HepG2 (cell line): ENCODE results near the gene TMEM270. TPM values are rescaled to one million over a fixed set of nuclear protein-coding genes. Genes with fewer than 3 reads are reported as not detected.
A peak's percentile ranks its signal among the peaks of the same experiment; 100 is the strongest.

Experiments
- CREB1 ChIP-seq, 2 experiments: fragments of 450-650 bp in 1 of 2; IDR thresholded peaks; 2 replicates each; pipeline ENCODE4 v1.6.1; 2016 to 2017; ENCODE audit warnings: control low read depth in 1 of 2, mild to moderate bottlenecking in 1 of 2, missing compliant biosample characterization in 1 of 2, missing genetic modification characterization in 1 of 2
- FOSL2 ChIP-seq: sonication (generic); formaldehyde crosslinking; IDR thresholded peaks from 2 replicates; pipeline ENCODE4 v1.4.0; 2020; ENCODE audit warnings: missing genetic modification reagents
- GATAD2A ChIP-seq: IDR thresholded peaks from 2 replicates; pipeline ENCODE4 v1.6.1; 2016
- HDAC2 ChIP-seq: sonication (generic); formaldehyde crosslinking; IDR thresholded peaks from 2 replicates; pipeline ENCODE4 v1.4.0; 2020; ENCODE audit warnings: missing genetic modification reagents
- MED1 ChIP-seq: sonication (generic); formaldehyde crosslinking; IDR thresholded peaks from 2 replicates; pipeline ENCODE4 v1.4.0; 2020; ENCODE audit warnings: missing genetic modification reagents
- NRL ChIP-seq: sonication (generic); formaldehyde crosslinking; IDR thresholded peaks from 2 replicates; pipeline ENCODE4 v1.5.0; 2020; ENCODE audit warnings: missing genetic modification reagents, mild to moderate bottlenecking, moderate library complexity, borderline replicate concordance
- SP5 ChIP-seq: IDR thresholded peaks from 2 replicates; pipeline ENCODE4 v1.6.1; 2016; ENCODE audit warnings: low read depth, borderline replicate concordance
- ZBTB21 ChIP-seq: sonication (generic); formaldehyde crosslinking; IDR thresholded peaks from 2 replicates; pipeline ENCODE4 v1.4.0; 2020; ENCODE audit warnings: missing genetic modification reagents
- polyA plus RNA-seq, 8 experiments: library from polyadenylated mRNA; depleted of rRNA in 3 of 8; stranded (reverse) in 7 of 8; unstranded in 1 of 8; fragments of >200 nt; fragmentation: Illumina TruSeq in 4 of 8; extraction: Trizol in 4 of 8; gene quantifications; 2 replicates each; pipeline versions ENCODE4 v1.2.1 to v1.2.3, GENCODE V29; 2011 to 2016; ENCODE audit warnings: low read depth in 4 of 8, missing spikeins in 1 of 8, mixed read lengths in 1 of 8; ENCODE audit not compliant: insufficient read depth in 1 of 8
- total RNA-seq, 5 experiments: library from RNA; depleted of rRNA; stranded (reverse); fragments of >200 nt; fragmentation: Illumina TruSeq; extraction: Trizol; gene quantifications; 2 replicates each; pipeline ENCODE4 v1.2.3, GENCODE V29; 2016; ENCODE audit warnings: low read depth in 1 of 5
- TF ChIP-seq, protein P1 (sequence below): sonication (generic); formaldehyde crosslinking; IDR thresholded peaks from 2 replicates; pipeline ENCODE4 v1.4.0; 2020; ENCODE audit warnings: low read depth, missing genetic modification reagents
- TF ChIP-seq, protein P2 (sequence below): sonication (generic); formaldehyde crosslinking; IDR thresholded peaks from 2 replicates; pipeline ENCODE4 v1.5.1; 2020; ENCODE audit warnings: missing genetic modification reagents, mild to moderate bottlenecking, borderline replicate concordance
- TF ChIP-seq, protein P3 (sequence below): sonication (generic); formaldehyde crosslinking; IDR thresholded peaks from 2 replicates; pipeline ENCODE4 v1.4.0; 2020; ENCODE audit warnings: missing genetic modification reagents, borderline replicate concordance
- TF ChIP-seq, protein P4 (sequence below): sonication (generic); formaldehyde crosslinking; IDR thresholded peaks from 2 replicates; pipeline ENCODE4 v1.5.0; 2020; ENCODE audit warnings: missing genetic modification reagents
- TF ChIP-seq, protein P5 (sequence below): sonication (generic); formaldehyde crosslinking; IDR thresholded peaks from 2 replicates; pipeline ENCODE4 v1.5.1; 2020; ENCODE audit warnings: missing genetic modification reagents, mild to moderate bottlenecking, borderline replicate concordance

The TMEM270 gene
- total and polyA plus RNA-seq, 2 of the 13 experiments (the other 11 are each of a cell fraction or from before 2014, with no cell fraction given) = not detected

DNA sequence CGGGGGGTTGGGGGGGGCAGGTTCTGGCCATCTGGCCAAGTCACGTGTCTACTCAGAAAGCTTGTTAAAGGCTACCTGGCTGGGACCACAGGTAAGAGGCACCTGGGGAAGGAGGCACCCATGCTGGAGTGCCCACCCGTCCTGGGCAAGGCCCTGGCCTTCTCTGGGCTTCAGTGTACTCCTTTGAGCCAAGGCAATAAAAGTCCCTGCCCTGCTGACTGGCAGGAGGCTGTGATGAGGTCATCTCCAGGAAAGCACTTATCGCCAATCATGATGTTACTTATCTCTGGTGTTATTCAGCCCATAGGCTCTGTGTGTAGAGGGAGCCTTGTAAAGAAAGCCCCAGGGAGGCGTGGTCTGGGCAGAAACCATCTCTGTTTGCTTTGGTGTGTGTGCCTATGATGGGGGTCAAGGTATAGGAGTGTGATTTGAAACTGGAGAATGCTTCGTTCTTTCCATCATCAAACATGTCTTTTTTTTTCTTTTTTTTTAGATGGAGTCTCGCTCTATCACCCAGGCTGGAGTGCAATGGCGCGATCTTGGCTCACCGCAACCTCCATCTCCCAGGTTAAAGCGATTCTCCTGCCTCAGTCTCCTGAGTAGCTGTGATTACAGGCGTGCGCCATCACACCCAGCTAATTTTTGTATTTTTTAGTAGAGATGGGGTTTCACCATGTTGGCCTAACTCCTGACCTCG, 32.7 kb upstream of the TMEM270 start (continued):
- TF ChIP-seq, protein P1, sequence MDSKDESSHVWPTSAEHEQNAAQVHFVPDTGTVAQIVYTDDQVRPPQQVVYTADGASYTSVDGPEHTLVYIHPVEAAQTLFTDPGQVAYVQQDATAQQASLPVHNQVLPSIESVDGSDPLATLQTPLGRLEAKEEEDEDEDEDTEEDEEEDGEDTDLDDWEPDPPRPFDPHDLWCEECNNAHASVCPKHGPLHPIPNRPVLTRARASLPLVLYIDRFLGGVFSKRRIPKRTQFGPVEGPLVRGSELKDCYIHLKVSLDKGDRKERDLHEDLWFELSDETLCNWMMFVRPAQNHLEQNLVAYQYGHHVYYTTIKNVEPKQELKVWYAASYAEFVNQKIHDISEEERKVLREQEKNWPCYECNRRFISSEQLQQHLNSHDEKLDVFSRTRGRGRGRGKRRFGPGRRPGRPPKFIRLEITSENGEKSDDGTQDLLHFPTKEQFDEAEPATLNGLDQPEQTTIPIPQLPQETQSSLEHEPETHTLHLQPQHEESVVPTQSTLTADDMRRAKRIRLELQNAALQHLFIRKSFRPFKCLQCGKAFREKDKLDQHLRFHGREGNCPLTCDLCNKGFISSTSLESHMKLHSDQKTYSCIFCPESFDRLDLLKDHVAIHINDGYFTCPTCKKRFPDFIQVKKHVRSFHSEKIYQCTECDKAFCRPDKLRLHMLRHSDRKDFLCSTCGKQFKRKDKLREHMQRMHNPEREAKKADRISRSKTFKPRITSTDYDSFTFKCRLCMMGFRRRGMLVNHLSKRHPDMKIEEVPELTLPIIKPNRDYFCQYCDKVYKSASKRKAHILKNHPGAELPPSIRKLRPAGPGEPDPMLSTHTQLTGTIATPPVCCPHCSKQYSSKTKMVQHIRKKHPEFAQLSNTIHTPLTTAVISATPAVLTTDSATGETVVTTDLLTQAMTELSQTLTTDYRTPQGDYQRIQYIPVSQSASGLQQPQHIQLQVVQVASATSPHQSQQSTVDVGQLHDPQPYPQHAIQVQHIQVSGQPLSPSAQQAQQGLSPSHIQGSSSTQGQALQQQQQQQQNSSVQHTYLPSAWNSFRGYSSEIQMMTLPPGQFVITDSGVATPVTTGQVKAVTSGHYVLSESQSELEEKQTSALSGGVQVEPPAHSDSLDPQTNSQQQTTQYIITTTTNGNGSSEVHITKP (CRISPR knock-in tag) = peak; percentile 63; the same call in 1 of the 2 replicates
- TF ChIP-seq, protein P2, sequence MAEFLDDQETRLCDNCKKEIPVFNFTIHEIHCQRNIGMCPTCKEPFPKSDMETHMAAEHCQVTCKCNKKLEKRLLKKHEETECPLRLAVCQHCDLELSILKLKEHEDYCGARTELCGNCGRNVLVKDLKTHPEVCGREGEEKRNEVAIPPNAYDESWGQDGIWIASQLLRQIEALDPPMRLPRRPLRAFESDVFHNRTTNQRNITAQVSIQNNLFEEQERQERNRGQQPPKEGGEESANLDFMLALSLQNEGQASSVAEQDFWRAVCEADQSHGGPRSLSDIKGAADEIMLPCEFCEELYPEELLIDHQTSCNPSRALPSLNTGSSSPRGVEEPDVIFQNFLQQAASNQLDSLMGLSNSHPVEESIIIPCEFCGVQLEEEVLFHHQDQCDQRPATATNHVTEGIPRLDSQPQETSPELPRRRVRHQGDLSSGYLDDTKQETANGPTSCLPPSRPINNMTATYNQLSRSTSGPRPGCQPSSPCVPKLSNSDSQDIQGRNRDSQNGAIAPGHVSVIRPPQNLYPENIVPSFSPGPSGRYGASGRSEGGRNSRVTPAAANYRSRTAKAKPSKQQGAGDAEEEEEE (CRISPR knock-in tag) = no peak
- TF ChIP-seq, protein P3, sequence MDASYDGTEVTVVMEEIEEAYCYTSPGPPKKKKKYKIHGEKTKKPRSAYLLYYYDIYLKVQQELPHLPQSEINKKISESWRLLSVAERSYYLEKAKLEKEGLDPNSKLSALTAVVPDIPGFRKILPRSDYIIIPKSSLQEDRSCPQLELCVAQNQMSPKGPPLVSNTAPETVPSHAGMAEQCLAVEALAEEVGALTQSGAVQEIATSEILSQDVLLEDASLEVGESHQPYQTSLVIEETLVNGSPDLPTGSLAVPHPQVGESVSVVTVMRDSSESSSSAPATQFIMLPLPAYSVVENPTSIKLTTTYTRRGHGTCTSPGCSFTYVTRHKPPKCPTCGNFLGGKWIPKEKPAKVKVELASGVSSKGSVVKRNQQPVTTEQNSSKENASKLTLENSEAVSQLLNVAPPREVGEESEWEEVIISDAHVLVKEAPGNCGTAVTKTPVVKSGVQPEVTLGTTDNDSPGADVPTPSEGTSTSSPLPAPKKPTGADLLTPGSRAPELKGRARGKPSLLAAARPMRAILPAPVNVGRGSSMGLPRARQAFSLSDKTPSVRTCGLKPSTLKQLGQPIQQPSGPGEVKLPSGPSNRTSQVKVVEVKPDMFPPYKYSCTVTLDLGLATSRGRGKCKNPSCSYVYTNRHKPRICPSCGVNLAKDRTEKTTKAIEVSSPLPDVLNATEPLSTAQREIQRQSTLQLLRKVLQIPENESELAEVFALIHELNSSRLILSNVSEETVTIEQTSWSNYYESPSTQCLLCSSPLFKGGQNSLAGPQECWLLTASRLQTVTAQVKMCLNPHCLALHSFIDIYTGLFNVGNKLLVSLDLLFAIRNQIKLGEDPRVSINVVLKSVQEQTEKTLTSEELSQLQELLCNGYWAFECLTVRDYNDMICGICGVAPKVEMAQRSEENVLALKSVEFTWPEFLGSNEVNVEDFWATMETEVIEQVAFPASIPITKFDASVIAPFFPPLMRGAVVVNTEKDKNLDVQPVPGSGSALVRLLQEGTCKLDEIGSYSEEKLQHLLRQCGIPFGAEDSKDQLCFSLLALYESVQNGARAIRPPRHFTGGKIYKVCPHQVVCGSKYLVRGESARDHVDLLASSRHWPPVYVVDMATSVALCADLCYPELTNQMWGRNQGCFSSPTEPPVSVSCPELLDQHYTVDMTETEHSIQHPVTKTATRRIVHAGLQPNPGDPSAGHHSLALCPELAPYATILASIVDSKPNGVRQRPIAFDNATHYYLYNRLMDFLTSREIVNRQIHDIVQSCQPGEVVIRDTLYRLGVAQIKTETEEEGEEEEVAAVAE (CRISPR knock-in tag) = peak; percentile 67; the same call in 1 of the 2 replicates
- TF ChIP-seq CREB1 (IDR thresholded peaks at IDR 0.05) = no peak
- TF ChIP-seq CREB1 (CRISPR knock-in tag; IDR thresholded peaks at IDR 0.05) = peak; percentile 45
- peak; percentile 50 for TF ChIP-seq FOSL2
- TF ChIP-seq, protein P4, sequence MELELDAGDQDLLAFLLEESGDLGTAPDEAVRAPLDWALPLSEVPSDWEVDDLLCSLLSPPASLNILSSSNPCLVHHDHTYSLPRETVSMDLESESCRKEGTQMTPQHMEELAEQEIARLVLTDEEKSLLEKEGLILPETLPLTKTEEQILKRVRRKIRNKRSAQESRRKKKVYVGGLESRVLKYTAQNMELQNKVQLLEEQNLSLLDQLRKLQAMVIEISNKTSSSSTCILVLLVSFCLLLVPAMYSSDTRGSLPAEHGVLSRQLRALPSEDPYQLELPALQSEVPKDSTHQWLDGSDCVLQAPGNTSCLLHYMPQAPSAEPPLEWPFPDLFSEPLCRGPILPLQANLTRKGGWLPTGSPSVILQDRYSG (CRISPR knock-in tag) = no peak
- TF ChIP-seq SP5 (CRISPR knock-in tag) = peak; percentile 62
- TF ChIP-seq MED1 = peak; percentile 29; the same call in 1 of the 2 replicates
- TF ChIP-seq ZBTB21 (CRISPR knock-in tag) = peak; percentile 58
- TF ChIP-seq, protein P5, sequence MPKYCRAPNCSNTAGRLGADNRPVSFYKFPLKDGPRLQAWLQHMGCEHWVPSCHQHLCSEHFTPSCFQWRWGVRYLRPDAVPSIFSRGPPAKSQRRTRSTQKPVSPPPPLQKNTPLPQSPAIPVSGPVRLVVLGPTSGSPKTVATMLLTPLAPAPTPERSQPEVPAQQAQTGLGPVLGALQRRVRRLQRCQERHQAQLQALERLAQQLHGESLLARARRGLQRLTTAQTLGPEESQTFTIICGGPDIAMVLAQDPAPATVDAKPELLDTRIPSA (CRISPR knock-in tag) = no peak
- peak; percentile 16; the same call in 1 of the 2 replicates for TF ChIP-seq GATAD2A (CRISPR knock-in tag)
- TF ChIP-seq HDAC2 (CRISPR knock-in tag) = 0 out of 2 replicates have a peak, but pooled peaks have one; percentile 18
- TF ChIP-seq NRL (CRISPR knock-in tag) = no peak
